ENCODE data around the gene CNTN1. TPM values are rescaled to one million over a fixed set of nuclear protein-coding genes. Genes with fewer than 3 reads are reported as not detected.

The CNTN1 gene
- total and polyA plus RNA-seq, 10 of the 15 experiments (the other 5 are each of a cell fraction or from before 2014, with no cell fraction given), result 0.06 to 0.14 TPM; not detected in 8

- Histone ChIP-seq H4K20me1 (ENCODE audit: control insufficient read depth, insufficient read depth) (no peaks in the 10 kb centered on the region), H3K27me3 (replicated peaks in 1 of 2; ENCODE audit: control insufficient read depth in 2 of 2, insufficient read depth in 2 of 2, low read length in 1 of 2) (no peaks in the 10 kb centered on the region), H3K36me3 (ENCODE audit: control insufficient read depth in 2 of 2, insufficient read depth in 2 of 2, low read length in 1 of 2) (no peaks in the 10 kb centered on the region), H2AFZ (ENCODE audit: control insufficient read depth, low read depth, low read length) (no peak overlapping the region), H3K79me2 (ENCODE audit: control insufficient read depth, insufficient read depth, low read length) (no peaks in the 10 kb centered on the region), H3K4me2 (ENCODE audit: control insufficient read depth, insufficient read depth) (no peak overlapping the region), H3K4me1 (ENCODE audit: control insufficient read depth, insufficient read depth, low read length) (no peaks in the 10 kb centered on the region), H3K4me3 (no peak overlapping the region), H3K27ac (ENCODE audit: control insufficient read depth, insufficient read depth) (no peak overlapping the region), H3K9ac (ENCODE audit: control insufficient read depth, insufficient read depth, low read length) (no peak overlapping the region), H3K9me3 (replicated peaks; ENCODE audit: control insufficient read depth, insufficient read depth, low read length) (no peaks in the 10 kb centered on the region)
- ChIA-PET CTCF (no interaction called here), POLR2A (no interaction called here), SMC1A (ENCODE audit: uncharacterized antibody, unreplicated experiment) (no interaction called here), RAD21 (ENCODE audit: unreplicated experiment) (no interaction called here)
- in situ Hi-C loops (cut with MboI), result no loop called here
- no peak for FAIRE-seq
- intact Hi-C loops (cut with micrococcal nuclease; ENCODE audit: unreplicated experiment), result no loop called here
- no peak for DNase-seq (ENCODE audit: low read depth, low spot score)
- no TSS peak for BruUV-seq (replicated peaks)
- no peak for ATAC-seq
- TF ChIP-seq RFX5 (IDR thresholded peaks at IDR 0.05; ENCODE audit: low read depth, low read length), result no peak
- TF ChIP-seq ZNF217 (IDR thresholded peaks at IDR 0.05), result no peak
- TF ChIP-seq HCFC1 (IDR thresholded peaks at IDR 0.05; ENCODE audit: low read length), result no peak
- no peak for TF ChIP-seq ATF3 (IDR thresholded peaks at IDR 0.05; ENCODE audit: borderline replicate concordance, extremely low read depth, low read depth, low read length)
- no peak for TF ChIP-seq SMAD1 (IDR thresholded peaks at IDR 0.05; ENCODE audit: low read depth, partially characterized antibody)
- no peak for TF ChIP-seq IRF3 (IDR thresholded peaks at IDR 0.05)
- TF ChIP-seq PAX8 (IDR thresholded peaks at IDR 0.05), result no peak
- TF ChIP-seq KDM1A (IDR thresholded peaks at IDR 0.05; ENCODE audit: borderline replicate concordance), result no peak
- no peak for TF ChIP-seq ATF2 (IDR thresholded peaks at IDR 0.05; ENCODE audit: low read length)
- no peak for TF ChIP-seq ESRRA (IDR thresholded peaks at IDR 0.05; ENCODE audit: low read length)
- no peak for TF ChIP-seq CHD1 (IDR thresholded peaks at IDR 0.05; ENCODE audit: low read depth, low read length)
- TF ChIP-seq NFIC (IDR thresholded peaks at IDR 0.05; ENCODE audit: low read depth, low read length), result no peak
- no peak for TF ChIP-seq YBX1 (IDR thresholded peaks at IDR 0.05)
- no peak for TF ChIP-seq DPF2 (IDR thresholded peaks at IDR 0.05)
- no peak for TF ChIP-seq HDAC6 (IDR thresholded peaks at IDR 0.05; ENCODE audit: unreplicated experiment)
- no peak for TF ChIP-seq TCF7 (IDR thresholded peaks at IDR 0.05; ENCODE audit: borderline replicate concordance)
- TF ChIP-seq JUNB (IDR thresholded peaks at IDR 0.05), result no peak
- no peak for TF ChIP-seq STAT1 (conservative IDR thresholded peaks at IDR 0.05)
- TF ChIP-seq SRF (IDR thresholded peaks at IDR 0.05; ENCODE audit: low read depth in 2 of 2, low read length in 2 of 2), result no peak
- TF ChIP-seq SKIL (IDR thresholded peaks at IDR 0.05; ENCODE audit: low read depth, poor library complexity, severe bottlenecking), result no peak
Measured at GRCh38 chr12:41032386-41032785, 340.1 kb downstream of the CNTN1 start.
